ENCODE results near the gene NHSL2.
A peak's percentile ranks its signal among the peaks of the same experiment; 100 is the strongest.
"Not testable (repeated sequence)": the region's sequence is repeated elsewhere in the genome, so short reads cannot be mapped to it uniquely, and the experiment has no call there.

NHSL2 gene

DNA sequence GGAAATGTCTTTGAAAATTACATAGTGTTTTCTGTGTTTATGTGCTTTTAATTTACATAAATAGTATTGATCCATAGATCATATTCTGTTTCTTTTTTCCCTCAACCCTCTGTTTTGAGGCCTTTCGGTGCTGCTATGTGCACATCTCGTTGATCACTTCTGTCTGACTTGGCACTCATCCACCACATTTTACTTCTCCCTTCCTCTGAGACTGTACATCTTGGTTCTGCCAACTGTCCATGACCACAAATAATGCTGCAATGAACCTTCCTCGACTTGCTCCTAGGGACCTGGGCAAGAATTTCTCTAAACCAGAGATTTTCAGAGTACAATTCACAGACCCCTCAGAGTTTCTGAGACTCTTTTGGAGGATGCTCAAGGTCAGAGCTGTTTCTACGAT is 146.7 kb downstream of the NHSL2 start:
- peak; percentile 7 to 74 (median 74) for DNase-seq
- Histone ChIP-seq H3K4me1 (ENCODE audit: control extremely low read depth in 1 of 4, control insufficient read depth in 4 of 4, insufficient read depth in 4 of 4, low read length in 3 of 4) (peaks cover 4 to 22% (median 13%) of the 10 kb centered on the region in 4 experiments), H3K4me3 (ENCODE audit: control insufficient read depth in 1 of 7, extremely low read depth in 1 of 7, insufficient read depth in 4 of 7, low read depth in 2 of 7, low read length in 6 of 7) (peak overlapping the region in 1 of 7 experiments; percentile 2), H3K9me3 (ENCODE audit: control extremely low read depth in 1 of 5, control insufficient read depth in 4 of 5, insufficient read depth in 2 of 5, low read depth in 1 of 5, low read length in 4 of 5) (no peaks in the 10 kb centered on the region), H3K27me3 (replicated peaks in 2 of 5; ENCODE audit: control insufficient read depth in 4 of 5, insufficient read depth in 5 of 5, low read length in 4 of 5) (peaks cover 0 to 24% (median 0%) of the 10 kb centered on the region in 5 experiments), H3K27ac (ENCODE audit: insufficient read depth in 1 of 2, low read depth in 1 of 2, low read length in 2 of 2, poor library complexity in 1 of 2, severe bottlenecking in 2 of 2) (no peak overlapping the region), H3K36me3 (ENCODE audit: control insufficient read depth in 4 of 4, insufficient read depth in 4 of 4, low read length in 3 of 4) (no peaks in the 10 kb centered on the region)
- ChIA-PET CTCF (interaction anchor here (0.8 to 1.6 kb wide), 3 partner anchors 24 to 68 kb away, joined by 3 to 5 read pairs (median 4); no protein-coding TSS in a partner anchor), POLR2A (no interaction called here)
- 19% methylated on average over 4 of the region's 4 CpGs for WGBS (ENCODE audit: insufficient coverage)

DNA sequence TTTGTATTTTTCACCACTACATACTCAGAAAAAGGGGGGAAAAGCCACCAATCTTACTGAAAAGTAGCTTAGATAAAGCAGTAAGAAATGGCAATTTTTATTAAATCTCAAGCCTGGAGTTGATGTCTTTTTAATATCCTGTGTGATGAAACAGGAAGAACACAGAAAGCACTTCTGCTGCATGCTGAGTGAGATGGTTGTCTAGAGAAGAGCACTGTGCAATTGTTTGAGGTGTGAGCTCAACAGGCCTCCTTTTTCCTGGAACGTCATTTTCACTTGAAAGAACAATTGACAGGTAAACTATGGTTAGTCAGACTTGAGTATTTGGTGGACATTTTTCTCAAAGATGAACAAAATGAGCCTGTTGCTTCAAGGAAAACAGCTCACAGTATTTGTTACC is 147.2 kb downstream of the NHSL2 start:
- ChIA-PET POLR2A (no interaction called here), CTCF (interaction anchor here (0.8 to 1.6 kb wide), 4 partner anchors 12 to 68 kb away, joined by 3 to 5 read pairs (median 4); no protein-coding TSS in a partner anchor)
- Histone ChIP-seq H3K4me3 (ENCODE audit: control insufficient read depth in 1 of 7, extremely low read depth in 1 of 7, insufficient read depth in 4 of 7, low read depth in 2 of 7, low read length in 6 of 7) (no peak overlapping the region), H3K27me3 (replicated peaks in 2 of 5; ENCODE audit: control insufficient read depth in 4 of 5, insufficient read depth in 5 of 5, low read length in 4 of 5) (peaks cover 0 to 21% (median 0%) of the 10 kb centered on the region in 5 experiments), H3K9me3 (ENCODE audit: control extremely low read depth in 1 of 5, control insufficient read depth in 4 of 5, insufficient read depth in 2 of 5, low read depth in 1 of 5, low read length in 4 of 5) (no peaks in the 10 kb centered on the region), H3K27ac (ENCODE audit: insufficient read depth in 1 of 2, low read depth in 1 of 2, low read length in 2 of 2, poor library complexity in 1 of 2, severe bottlenecking in 2 of 2) (no peak overlapping the region), H3K4me1 (ENCODE audit: control extremely low read depth in 1 of 4, control insufficient read depth in 4 of 4, insufficient read depth in 4 of 4, low read length in 3 of 4) (peaks cover 4 to 22% (median 13%) of the 10 kb centered on the region in 4 experiments), H3K36me3 (ENCODE audit: control insufficient read depth in 4 of 4, insufficient read depth in 4 of 4, low read length in 3 of 4) (no peaks in the 10 kb centered on the region)
- WGBS (ENCODE audit: insufficient coverage), result no CpG with 5 or more reads among the region's 1 CpG
- DNase-seq, result no peak

DNA sequence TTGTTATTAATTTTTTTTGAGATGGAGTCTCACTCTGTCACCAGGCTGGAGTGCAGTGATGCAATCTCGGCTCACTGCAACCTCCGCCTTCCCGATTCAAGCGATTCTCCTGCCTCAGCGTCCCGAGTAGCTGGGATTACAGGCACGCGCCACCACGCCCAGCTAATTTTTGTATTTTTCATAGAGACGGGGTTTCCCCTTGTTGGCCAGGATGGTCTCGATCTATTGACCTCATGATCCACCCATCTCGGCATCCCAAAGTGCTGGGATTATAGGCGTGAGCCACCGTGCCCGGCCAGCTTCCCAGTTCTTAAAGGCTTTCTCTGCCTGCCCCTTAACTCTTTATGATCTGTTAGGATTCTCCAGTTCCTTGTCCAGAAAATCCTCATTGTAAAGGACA is 147.7 kb downstream of the NHSL2 start:
- CTCF ChIA-PET, result interaction anchor here (0.8 to 1.6 kb wide), 4 partner anchors 11 to 67 kb away, joined by 3 to 5 read pairs (median 4); no protein-coding TSS in a partner anchor
- H3K36me3 ChIP-seq (ENCODE audit: control insufficient read depth in 4 of 4, insufficient read depth in 4 of 4, low read length in 3 of 4); DNase-seq; H3K9me3 ChIP-seq (ENCODE audit: control extremely low read depth in 1 of 5, control insufficient read depth in 4 of 5, insufficient read depth in 2 of 5, low read depth in 1 of 5, low read length in 4 of 5); POLR2A ChIA-PET; H3K27ac ChIP-seq (ENCODE audit: insufficient read depth in 1 of 2, low read depth in 1 of 2, low read length in 2 of 2, poor library complexity in 1 of 2, severe bottlenecking in 2 of 2); H3K4me3 ChIP-seq (ENCODE audit: control insufficient read depth in 1 of 7, extremely low read depth in 1 of 7, insufficient read depth in 4 of 7, low read depth in 2 of 7, low read length in 6 of 7): not testable (repeated sequence)
- WGBS (ENCODE audit: insufficient coverage), result 86% methylated on average over 15 of the region's 15 CpGs
- H3K4me1 ChIP-seq (ENCODE audit: control extremely low read depth in 1 of 4, control insufficient read depth in 4 of 4, insufficient read depth in 4 of 4, low read length in 3 of 4), result peaks cover 4 to 22% (median 13%) of the 10 kb centered on the region in 4 experiments
- H3K27me3 ChIP-seq (replicated peaks in 2 of 5; ENCODE audit: control insufficient read depth in 4 of 5, insufficient read depth in 5 of 5, low read length in 4 of 5), result peaks cover 0 to 24% (median 0%) of the 10 kb centered on the region in 5 experiments

- H3K9me3 ChIP-seq (ENCODE audit: control extremely low read depth in 1 of 5, control insufficient read depth in 4 of 5, insufficient read depth in 2 of 5, low read depth in 1 of 5, low read length in 4 of 5), result no peaks in the 10 kb centered on the region
- H3K27ac ChIP-seq (ENCODE audit: insufficient read depth in 1 of 2, low read depth in 1 of 2, low read length in 2 of 2, poor library complexity in 1 of 2, severe bottlenecking in 2 of 2), result no peak overlapping the region
- peaks cover 4 to 22% (median 13%) of the 10 kb centered on the region in 4 experiments for H3K4me1 ChIP-seq (ENCODE audit: control extremely low read depth in 1 of 4, control insufficient read depth in 4 of 4, insufficient read depth in 4 of 4, low read length in 3 of 4)
- no peak overlapping the region for H3K4me3 ChIP-seq (ENCODE audit: control insufficient read depth in 1 of 7, extremely low read depth in 1 of 7, insufficient read depth in 4 of 7, low read depth in 2 of 7, low read length in 6 of 7)
- WGBS (ENCODE audit: insufficient coverage), result 70% methylated on average over 8 of the region's 8 CpGs
- CTCF ChIA-PET, result interaction anchor here (1.6 to 2.5 kb wide), 2 partner anchors 13 to 17 kb away, joined by 3 to 10 read pairs; no protein-coding TSS in a partner anchor
- POLR2A ChIA-PET, result no interaction called here
- H3K36me3 ChIP-seq (ENCODE audit: control insufficient read depth in 4 of 4, insufficient read depth in 4 of 4, low read length in 3 of 4), result no peaks in the 10 kb centered on the region
- DNase-seq, result peak; percentile 12 to 64 (median 53)
- H3K27me3 ChIP-seq (replicated peaks in 2 of 5; ENCODE audit: control insufficient read depth in 4 of 5, insufficient read depth in 5 of 5, low read length in 4 of 5), result peaks cover 0 to 18% (median 0%) of the 10 kb centered on the region in 5 experiments
Observed at GRCh38 chrX:72060196-72060920, 149.7 kb downstream of the NHSL2 start.

DNA sequence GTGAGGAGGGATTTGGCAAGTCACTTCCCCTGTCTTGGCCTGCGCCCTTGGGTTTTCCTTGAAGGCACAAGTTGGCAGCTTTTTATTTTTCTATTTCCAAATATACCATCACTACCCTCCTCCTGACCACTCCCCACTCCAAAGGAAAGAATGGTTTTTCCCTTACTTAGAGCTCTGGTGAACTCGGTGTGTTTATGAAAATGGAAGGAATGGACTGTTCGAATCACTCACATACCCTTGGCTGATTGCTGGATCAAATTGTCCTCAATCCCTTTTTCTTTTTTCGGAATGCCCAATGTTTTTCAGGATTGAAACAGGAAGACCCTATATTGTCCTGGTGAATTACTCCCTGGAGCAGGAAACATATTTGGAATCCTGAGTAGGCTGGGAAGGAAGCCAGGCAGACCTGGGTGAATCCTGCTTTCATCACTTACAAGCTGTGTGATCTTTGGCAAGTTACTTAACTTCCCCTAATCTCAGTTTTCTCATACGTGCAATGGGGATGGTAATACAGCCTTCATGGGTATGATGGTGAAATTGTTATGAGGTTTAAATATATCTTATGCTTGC is 150.4 kb downstream of the NHSL2 start:
- Histone ChIP-seq H3K27me3 (replicated peaks in 2 of 5; ENCODE audit: control insufficient read depth in 4 of 5, insufficient read depth in 5 of 5, low read length in 4 of 5) (peaks cover 0 to 18% (median 0%) of the 10 kb centered on the region in 5 experiments), H3K36me3 (ENCODE audit: control insufficient read depth in 4 of 4, insufficient read depth in 4 of 4, low read length in 3 of 4) (no peaks in the 10 kb centered on the region), H3K9me3 (ENCODE audit: control extremely low read depth in 1 of 5, control insufficient read depth in 4 of 5, insufficient read depth in 2 of 5, low read depth in 1 of 5, low read length in 4 of 5) (no peaks in the 10 kb centered on the region), H3K27ac (ENCODE audit: insufficient read depth in 1 of 2, low read depth in 1 of 2, low read length in 2 of 2, poor library complexity in 1 of 2, severe bottlenecking in 2 of 2) (no peak overlapping the region), H3K4me3 (ENCODE audit: control insufficient read depth in 1 of 7, extremely low read depth in 1 of 7, insufficient read depth in 4 of 7, low read depth in 2 of 7, low read length in 6 of 7) (no peak overlapping the region), H3K4me1 (ENCODE audit: control extremely low read depth in 1 of 4, control insufficient read depth in 4 of 4, insufficient read depth in 4 of 4, low read length in 3 of 4) (peaks cover 4 to 22% (median 13%) of the 10 kb centered on the region in 4 experiments)
- ChIA-PET POLR2A (no interaction called here), CTCF (interaction anchor here (1.1 to 2.5 kb wide), 3 partner anchors 12 to 39 kb away, joined by 3 to 10 read pairs (median 3); no protein-coding TSS in a partner anchor)
- 70% methylated on average over 3 of the region's 5 CpGs for WGBS (ENCODE audit: insufficient coverage)
- DNase-seq, result no peak

- Histone ChIP-seq H3K27ac (ENCODE audit: insufficient read depth in 1 of 2, low read depth in 1 of 2, low read length in 2 of 2, poor library complexity in 1 of 2, severe bottlenecking in 2 of 2) (no peak overlapping the region), H3K4me3 (ENCODE audit: control insufficient read depth in 1 of 7, extremely low read depth in 1 of 7, insufficient read depth in 4 of 7, low read depth in 2 of 7, low read length in 6 of 7) (no peak overlapping the region), H3K36me3 (ENCODE audit: control insufficient read depth in 4 of 4, insufficient read depth in 4 of 4, low read length in 3 of 4) (no peaks in the 10 kb centered on the region), H3K4me1 (ENCODE audit: control extremely low read depth in 1 of 4, control insufficient read depth in 4 of 4, insufficient read depth in 4 of 4, low read length in 3 of 4) (peaks cover 0 to 8% (median 2%) of the 10 kb centered on the region in 4 experiments), H3K27me3 (replicated peaks in 2 of 5; ENCODE audit: control insufficient read depth in 4 of 5, insufficient read depth in 5 of 5, low read length in 4 of 5) (peaks cover 0 to 18% (median 0%) of the 10 kb centered on the region in 5 experiments), H3K9me3 (ENCODE audit: control extremely low read depth in 1 of 5, control insufficient read depth in 4 of 5, insufficient read depth in 2 of 5, low read depth in 1 of 5, low read length in 4 of 5) (no peaks in the 10 kb centered on the region)
- 83% methylated on average over 6 of the region's 6 CpGs for WGBS (ENCODE audit: insufficient coverage)
- CTCF ChIA-PET, result interaction anchor here (1.8 to 2.7 kb wide), 2 partner anchors 14 to 19 kb away, joined by 4 to 8 read pairs; no protein-coding TSS in a partner anchor
- POLR2A ChIA-PET, result no interaction called here
- DNase-seq, result no peak
Observed at GRCh38 chrX:72062916-72063315, 152.3 kb downstream of the NHSL2 start.
